Pulmonary artery endothelial cell (primary cell): Measurements from ENCODE around the gene ILKAP. TPM values are rescaled to one million over a fixed set of nuclear protein-coding genes. Genes with fewer than 3 reads are reported as not detected.

Experiments
- DNase-seq: peaks from one replicate; pipeline ENCODE4 v3.0.0-alpha.2; 2011; ENCODE audit warnings: low read depth, low spot score
- total RNA-seq: library from RNA; depleted of rRNA; stranded (reverse); fragments of >200 nt; gene quantifications from 2 replicates; pipeline ENCODE4 v1.2.3, GENCODE V29; 2014

The ILKAP gene
- total RNA-seq, 1 donor from 2014 or later = 19.1 TPM

DNA sequence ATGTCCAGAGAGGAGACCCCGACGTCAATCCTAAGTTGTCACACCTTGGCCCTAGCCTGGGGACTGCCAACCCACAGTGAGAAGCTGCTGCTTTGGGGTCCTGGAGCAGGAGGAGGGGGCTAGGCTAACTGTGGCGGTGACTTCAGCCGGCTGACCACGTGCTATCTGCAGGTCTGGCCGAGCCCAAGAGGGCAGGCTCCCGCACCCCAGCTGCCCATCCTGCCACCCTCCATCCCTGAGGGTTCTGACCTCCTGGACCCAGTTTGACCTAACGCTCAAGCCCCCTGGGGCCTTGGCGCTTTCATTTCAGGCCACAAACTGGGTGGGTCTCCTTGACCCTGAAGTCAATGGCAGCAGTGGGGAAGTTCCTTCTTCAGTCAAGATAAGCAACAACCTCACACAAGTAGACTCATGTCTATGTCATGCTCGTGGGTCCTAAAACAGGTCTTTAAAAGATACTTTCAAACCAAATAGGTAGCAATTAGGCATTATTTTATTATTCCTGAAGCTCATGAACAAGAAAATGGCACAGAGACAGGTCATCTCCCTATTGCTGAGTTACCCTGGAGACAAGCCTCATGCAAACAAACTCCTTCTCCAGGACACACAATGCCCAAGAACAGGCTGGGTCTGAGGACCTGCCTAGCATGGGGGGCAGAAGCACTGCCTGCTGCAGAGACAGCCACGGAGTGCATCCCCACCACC, 34.1 kb upstream of the ILKAP start:
- DNase-seq = no peak

DNA sequence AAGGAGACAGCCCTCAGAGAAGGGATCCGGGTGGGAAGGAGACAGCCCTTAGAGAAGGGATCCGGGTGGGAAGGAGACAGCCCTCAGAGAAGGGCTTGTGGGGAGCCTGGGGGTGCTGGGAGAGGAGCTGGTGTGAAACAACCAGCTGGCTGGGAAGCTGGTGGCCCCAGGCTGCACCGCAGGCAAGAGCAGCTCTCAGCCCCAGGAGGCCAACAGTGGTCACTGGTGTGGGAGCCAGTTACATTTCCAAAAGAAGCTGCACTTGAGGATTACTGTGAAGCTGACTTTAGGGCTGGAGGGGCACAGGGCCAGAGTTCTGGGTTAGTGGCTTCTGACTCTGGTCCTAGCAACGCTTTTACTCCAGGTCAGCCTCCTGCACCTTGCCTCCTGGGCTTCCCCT, 33.1 kb upstream of the ILKAP start:
- no peak for DNase-seq

DNA sequence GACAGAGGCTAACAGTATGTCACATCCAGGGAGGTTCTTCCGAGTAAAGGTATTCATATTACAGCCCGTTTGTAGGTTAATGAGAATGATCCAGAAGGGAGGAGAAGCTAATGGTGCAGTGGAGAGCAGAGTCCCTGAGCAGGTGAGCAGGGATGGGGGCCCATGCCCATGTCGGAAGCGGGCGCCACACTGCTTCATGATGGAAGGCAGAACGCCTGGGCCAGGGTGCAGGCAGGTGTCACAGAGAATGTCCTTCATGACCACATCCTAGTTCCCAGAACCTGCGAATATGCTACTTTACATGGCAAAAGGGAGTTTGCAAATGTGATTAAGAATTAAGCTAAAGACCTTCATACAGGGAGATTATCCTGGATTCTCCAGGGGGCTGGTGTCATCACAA, 32.4 kb upstream of the ILKAP start:
- no peak for DNase-seq

DNA sequence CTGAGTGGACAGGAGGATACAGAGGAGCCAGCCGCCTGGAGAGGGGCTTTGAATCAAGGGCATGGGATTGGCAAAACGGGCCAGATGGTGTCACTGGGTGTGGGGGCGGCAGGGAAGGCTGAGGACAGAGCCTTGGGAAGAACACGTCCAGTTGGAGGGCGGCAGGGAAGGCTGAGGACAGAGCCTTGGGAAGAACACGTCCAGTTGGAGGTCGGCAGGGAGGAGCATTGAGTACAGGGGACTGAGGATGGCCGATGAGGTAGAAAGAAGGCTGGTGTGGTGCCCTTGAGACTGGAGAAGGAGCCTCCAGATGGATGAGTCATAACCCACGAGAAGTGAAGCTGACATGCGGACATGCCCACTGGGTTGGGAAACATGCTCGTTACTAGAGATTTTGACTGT, 31.8 kb upstream of the ILKAP start:
- DNase-seq = no peak

DNA sequence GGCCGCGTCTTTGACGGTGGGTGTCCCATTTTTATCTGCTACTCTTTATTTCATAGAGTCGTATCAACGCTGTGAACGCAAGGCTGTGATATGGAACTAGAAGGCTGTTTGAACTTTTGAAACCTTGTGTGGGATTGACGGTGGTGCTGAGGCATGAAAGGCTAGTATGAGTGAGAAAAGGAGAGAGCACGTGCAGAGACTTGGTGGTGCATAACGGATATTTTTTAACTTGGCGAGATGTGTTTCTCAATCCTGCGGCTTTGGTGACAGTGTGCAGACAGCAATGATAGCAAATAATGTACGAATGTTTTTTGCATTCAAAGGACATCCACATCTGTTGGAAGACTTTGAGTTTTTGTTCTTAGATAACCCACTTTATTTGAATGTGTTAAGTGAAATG, 30.1 kb upstream of the ILKAP start:
- no peak for DNase-seq

DNA sequence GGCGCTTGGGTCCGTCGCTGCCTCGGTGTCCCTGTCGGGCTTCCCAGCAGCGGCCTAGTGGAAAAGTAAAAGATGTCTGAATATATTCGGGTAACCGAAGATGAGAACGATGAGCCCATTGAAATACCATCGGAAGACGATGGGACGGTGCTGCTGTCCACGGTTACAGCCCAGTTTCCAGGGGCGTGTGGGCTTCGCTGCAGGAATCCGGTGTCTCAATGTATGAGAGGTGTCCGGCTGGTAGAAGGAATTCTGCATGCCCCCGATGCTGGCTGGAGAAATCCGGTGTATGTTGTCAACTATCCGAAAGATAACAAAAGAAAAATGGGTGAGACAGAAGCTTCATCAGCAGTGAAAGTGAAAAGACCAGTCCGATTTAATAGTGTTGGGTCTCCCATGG, 28.3 kb upstream of the ILKAP start:
- no peak for DNase-seq

DNA sequence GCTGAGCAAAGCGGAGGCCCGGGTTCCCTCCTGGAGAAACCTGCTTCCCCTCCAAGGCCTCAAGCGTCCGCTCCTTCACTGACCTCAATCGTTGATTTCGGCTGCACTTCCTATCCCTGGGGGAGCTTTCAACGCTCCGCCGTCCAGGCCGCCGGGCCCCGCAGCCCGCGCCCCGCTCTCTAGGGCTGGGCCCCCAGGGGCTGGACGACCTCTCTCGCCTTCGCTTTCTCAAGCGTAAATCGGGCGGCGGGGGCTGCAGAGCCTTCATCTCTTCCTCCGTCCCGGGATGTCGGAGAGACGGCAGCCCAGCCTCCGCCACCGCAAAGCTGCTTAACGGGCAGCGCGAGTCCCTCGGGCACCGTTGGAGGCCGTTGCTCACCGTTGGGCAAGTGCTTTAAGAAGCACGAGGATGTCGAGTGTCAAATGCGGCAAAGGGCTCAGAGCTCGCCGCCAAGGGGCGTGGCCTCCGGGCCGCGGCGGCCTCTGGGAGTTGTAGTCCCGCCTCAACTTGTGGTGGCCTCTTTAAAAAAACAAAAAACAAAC, 27.8 kb upstream of the ILKAP start:
- DNase-seq = no peak

DNA sequence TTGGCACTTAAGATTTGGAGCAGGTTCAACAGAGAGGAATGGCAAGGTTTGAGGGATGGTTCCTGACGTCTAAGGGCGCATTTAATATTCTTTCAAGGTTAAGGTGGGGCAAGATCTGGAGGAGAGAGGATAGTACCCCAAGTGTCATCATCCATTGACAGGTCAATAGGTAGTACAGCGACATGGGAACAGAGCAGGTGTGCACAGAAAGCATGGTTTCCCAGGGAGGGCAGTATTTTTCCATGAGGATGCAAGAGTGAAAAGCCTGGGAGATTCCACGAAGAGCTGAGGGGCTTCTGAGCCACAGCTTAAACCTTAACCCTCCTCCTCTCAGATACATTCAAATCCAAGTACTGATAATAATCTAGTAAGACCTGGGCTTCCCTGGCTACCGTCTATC, 27.2 kb upstream of the ILKAP start:
- no peak for DNase-seq

DNA sequence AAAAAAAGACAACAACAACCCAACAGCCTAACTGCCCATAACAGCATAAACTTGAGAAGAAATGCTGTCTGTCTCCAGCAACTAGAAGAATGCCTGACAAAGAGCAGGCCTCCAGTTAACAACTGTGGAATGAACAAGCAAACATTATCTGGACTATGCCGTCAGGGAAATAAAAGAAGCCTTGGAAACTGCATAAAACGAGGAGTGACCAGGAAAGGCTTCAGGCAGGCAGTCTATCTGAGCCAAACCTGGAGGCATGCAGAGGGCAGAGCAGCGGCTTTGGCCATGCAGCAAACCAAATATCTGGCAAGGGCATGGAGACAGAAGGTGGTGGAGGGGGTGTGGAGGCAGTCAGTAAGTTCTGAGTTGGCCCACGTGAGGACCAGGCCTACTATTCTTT, 25.2 kb upstream of the ILKAP start:
- no peak for DNase-seq

DNA sequence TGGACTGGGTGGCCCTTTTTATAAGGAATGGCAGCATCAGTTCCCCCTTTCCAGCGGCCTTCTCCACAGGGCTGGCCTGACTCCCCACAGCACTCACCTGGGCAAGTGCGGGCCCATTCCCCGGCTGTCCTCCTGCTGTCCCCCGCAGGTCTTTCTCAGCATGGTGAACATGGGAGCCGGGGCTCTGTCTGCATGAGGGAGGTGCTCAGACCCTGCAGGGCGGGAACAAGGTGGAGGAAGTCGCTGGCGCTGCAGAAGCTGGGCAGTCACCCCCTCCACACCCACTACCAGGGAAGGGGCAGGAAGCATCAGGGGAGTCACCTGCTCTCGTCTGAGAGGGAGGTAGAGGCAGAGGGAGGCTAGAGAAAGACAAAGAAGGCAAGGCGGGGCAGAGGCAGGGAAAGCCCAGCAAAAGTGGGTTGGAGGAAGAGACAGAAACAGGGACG, 24.1 kb upstream of the ILKAP start:
- no peak for DNase-seq

DNA sequence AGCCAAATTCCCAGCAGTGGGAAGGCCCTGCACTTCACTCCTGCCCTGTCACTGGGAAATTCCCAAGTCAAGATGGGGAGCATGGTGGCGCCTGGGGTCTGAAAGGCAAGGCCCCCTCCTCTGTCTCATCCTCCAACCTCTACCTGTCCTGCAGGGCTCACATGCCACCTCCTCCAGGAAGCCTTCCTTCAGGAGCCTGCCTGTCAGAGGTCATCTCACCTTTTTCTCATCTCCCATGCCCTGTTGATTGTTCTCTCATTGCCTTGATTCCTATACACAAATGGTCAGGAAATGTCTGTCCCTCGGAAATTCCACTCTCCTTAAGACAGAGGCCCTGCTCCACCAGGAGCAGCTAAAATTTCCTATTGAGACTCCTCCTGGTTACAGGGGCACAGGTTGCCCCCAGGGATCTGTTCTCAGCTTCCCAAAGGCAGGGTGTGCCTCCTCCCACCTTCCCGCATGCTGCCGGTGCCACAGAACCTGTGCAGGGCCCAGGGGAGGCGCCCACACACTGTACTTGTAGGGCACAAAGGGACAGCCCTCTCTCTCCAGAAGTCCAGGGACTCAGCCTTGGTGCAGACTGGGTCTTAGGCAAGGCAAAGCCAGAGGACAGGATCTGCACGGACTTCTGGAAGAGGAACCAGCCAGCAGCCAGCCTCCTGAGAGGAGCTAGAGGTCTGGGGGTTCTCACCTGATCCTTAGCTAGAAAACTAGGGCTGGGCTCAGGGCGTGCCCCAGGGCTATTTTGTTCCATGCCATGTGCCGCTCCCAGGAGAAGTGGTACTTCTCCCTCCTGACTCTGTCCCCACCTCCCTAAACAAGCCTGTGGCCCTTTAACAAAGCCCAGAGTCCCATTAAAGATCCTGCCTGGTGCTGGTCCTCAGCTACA, 23.4 kb upstream of the ILKAP start:
- DNase-seq = no peak

DNA sequence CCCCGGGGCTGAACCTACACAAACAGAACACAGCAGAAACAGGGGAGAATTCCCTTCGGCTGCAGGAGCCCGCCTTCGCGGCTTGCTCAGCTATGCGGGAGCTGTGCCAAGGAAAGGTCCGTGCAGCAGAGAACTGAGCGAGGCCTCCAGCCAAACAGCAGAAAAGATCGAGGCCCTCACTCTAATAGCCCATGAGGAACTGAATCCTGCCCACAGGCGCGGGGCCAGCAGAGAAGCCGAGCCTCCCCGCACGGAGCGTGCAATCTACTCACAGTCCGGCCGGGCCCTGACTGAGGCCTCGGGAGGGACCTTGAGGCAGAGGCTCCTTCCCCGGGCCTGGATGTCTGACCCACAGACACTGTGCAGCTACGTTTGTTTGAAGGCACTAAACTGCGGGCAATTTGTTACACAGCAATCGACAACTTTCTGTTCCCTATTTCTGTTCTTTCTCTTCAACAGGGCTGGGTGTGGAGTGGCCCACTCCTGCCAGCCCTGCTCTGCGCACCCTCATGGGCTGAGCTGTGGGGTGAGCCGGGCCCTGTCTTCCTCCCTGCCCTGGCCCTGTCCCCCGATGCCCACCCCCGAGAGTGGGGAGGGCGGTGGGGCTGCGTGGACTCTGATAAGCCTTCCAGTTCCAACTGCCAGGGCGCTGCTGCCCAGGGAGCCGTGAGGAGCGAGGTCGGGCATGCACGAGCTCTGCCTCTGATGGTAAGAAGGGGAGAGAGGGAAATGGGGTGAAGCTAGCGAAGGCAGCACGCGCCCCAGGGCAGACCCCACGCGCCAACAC, 22.6 kb upstream of the ILKAP start:
- no peak for DNase-seq

DNA sequence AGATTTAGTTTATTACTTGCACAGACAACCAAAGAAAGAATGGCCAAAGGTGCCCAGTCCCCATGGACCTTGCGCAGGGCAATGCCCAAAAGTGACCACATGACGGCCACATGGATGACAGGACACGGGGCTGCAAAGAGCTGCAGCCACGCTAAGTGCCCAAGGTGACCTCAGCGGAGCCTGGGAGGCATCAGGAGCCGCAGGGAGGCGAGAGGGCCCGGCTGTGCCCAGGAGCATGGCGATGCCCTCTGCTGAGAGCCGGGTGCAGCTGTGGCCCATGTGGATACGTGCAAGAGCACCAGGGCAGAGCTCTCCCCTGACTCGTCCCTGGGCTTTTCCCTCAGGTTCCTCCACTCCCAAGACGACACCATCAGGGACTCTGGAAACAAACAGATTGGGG, 21.6 kb upstream of the ILKAP start:
- no peak for DNase-seq

DNA sequence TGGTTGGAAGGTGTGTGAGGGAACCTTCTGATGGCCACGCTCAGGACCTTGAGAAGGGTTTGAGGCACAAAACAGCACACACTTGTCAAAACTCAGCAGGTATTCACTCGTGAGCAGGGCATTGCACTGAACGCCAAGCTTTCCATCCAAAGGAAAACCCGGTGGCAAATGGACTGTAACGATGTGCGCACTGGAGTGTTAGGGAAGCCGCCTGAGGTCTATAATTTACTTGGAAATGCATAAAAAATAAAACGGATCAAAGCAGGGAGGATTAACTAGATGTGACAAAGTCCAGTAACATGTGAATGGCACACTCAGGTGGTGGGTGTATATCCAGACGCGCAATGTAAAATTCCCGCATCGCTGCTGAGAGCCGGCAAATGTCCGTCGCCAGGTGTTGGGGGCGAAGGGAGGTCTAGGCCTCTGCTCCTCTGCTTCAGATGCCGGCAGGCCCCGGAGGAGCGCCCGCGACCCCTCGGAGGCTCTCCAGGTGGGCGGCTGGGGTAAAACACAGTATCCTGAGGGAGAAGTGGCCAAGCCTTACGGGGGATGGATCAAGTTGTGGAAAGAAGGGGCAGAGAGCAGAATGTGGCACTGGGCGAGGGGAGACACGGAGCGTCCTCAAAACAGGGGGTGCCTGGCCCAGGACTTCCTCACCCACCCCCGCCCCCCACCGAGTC, 21.0 kb upstream of the ILKAP start:
- DNase-seq = no peak

DNA sequence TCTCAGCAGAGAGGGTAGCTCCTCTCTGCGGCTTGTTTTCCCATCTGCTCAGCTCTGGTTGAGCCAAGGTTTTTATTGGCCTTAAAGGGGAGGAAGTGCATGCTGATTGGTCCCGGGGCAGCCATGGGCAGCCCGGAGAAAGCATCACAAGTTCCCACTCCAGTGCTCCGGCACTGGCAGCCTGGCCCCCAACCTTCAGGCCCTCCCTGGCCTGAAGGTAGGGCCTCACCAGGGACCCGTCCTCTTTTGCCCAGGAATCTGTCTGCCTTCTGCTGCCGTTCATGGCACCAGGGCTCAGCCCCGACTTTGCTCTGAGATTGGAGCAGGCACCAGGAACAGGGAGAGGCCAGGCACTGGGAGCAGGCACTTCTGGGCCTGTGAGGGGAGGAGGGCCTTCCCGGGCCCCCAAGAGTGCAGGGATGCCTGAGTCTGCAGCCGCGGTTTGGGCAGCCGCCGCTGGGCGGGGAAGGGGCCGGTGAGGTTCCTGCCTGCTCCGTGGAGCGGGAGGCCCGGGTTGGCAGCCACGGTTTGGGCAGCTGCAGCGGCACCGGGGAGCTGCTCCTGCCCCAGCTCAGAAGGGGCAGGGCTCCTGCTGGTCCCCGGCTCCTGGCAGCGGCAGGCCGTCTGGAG, 17.5 kb upstream of the ILKAP start:
- DNase-seq = no peak

DNA sequence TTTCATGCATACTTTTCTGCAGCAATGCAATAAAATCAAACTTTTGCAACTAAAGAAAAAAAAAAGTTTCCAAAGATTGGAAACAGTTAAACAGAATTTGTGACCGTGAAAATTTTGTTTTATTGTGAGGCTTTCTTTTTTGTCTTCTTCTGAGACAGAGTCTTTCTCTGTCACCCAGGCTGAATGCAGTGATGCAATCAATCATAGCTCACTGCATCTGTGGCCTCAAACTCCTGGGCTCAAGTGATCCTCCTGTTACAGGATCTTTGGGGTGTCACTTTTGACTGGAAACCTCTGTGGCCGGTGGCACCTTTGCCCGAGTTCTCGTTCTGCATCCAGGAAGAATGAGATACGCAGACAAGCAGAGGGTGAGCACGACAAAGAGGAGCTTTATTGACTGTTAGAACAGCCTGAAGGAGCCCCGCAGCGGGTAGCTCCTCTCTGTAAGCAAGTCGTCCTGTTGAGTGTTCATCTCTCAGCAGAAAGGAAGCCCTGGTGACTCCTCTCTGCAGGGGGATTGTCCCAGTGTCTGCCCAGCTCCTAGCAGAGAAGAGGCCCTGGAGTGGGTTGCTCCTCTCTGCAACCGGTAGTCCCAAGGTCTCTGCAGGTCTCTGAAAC, 16.9 kb upstream of the ILKAP start:
- no peak for DNase-seq

DNA sequence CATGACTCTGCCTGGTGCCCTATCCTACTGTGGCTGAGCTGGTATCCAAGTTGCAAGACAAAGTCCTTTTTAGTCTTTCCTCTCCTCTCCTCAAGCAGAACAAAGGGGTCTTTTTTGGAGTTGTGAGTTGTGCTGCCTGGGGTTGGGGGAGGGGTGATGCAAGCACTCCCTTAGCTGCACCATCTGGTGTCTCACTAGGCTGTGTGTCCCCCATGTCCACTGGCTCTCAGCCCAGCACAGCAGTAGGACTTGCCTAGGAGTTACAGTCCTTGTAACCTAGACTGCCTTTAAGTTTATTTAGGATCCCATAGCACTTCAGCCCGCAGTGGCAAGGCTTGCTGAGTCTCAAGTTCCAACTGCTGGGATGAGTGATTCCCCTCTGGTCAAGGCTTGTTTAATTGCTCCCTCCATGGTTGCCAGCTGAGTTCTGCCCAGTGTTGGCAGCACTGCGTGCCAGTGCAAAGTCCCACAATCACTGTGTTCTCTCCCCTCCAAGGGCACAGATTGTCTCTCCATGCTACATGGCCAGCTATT, 13.2 kb upstream of the ILKAP start:
- DNase-seq = no peak

DNA sequence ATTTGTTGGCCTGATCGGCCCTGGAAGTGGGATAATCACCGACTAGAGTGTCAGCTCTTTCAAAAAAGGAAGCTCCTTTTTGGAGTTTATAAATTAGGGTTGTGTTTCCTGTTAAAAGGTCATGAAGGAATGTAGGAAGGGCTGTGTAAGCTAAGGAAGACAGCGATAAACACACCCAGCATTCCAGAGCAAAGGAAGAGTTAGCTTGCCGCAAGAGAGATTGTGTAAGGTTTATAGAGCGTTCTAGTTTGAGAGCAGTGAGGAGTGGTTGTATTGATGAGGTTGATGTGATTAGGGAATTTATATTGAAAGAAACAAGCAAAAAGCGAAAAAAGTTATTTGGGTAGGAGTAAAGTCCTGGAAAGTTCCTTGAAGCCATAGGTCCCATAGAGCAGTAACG, 3.5 kb upstream of the ILKAP start:
- DNase-seq = no peak

DNA sequence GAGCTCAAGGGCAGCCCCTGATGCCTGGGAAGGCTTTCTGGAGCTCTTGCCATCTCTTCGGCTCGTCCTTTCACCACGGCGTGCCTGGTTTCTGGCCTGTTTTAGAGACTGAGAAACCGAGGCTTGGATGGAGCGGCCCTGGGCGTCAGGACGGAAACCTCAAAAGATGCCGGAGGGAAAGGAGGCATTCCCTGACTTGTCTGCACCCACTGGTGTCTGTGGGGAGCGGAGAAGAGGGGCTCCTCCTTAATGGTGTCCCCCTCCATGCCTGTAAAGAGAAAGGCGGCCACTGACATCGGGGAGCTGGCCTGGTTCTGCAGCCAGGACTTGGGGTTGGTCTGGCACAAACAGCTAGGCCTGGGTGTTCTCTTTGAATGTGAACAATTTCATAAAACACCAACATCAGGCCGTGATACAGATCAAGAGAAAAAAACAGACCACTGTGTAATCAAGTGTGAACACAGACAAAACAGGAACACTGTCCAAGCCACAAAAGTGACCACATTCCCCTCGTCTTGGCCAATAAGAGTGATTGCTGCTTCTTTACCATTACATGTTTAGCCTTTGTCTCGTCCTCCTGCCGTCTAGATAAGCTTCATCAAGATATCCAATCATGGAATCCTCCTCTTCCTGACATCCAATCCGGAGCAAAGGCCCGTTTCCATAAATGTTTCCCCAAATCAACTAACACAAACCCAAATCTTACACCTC, 633 bp upstream of the ILKAP start:
- no peak for DNase-seq
